Mesodermal cell (in vitro differentiated cells): ENCODE data around the gene TACO1.

ENCODE experiments used
- H3K27ac ChIP-seq: 2 replicates; pipeline ENCODE4 v1.7.0; 2013; ENCODE audit warnings: mild to moderate bottlenecking, low read depth, low read length, moderate library complexity; ENCODE audit not compliant: severe bottlenecking
- H3K36me3 ChIP-seq: 2 replicates; pipeline ENCODE4 v1.7.1; 2013; ENCODE audit warnings: mild to moderate bottlenecking, low read length, moderate library complexity; ENCODE audit not compliant: control insufficient read depth, insufficient read depth
- H3K4me1 ChIP-seq: one replicate; pipeline ENCODE4 v1.7.1; 2013; ENCODE audit warnings: mild to moderate bottlenecking, low read length; ENCODE audit not compliant: insufficient read depth, control insufficient read depth, poor library complexity, severe bottlenecking
- H3K4me3 ChIP-seq: 2 replicates; pipeline ENCODE4 v1.7.0; 2013; ENCODE audit warnings: low read length, control low read depth, mild to moderate bottlenecking; ENCODE audit not compliant: insufficient read depth, poor library complexity, severe bottlenecking; ENCODE audit errors: extremely low read depth
- H3K9me3 ChIP-seq: 2 replicates; pipeline ENCODE4 v1.7.1; 2013; ENCODE audit warnings: mild to moderate bottlenecking, low read length, moderate library complexity; ENCODE audit not compliant: control insufficient read depth
- WGBS, 2 experiments: methylation state at CpG; one replicate each; pipeline ENCODE4 v1.1.5; 2013; ENCODE audit warnings: missing lambda C conversion rate in 2 of 2; ENCODE audit not compliant: insufficient coverage in 2 of 2; 5-methylcytosine and 5-hydroxymethylcytosine counted together

Gene TACO1

GRCh38 chr17:63649813-63650212, 49.1 kb downstream of the TACO1 start:
- Histone ChIP-seq H3K36me3 (peaks cover 67% of the 10 kb centered on the region), H3K9me3 (no peaks in the 10 kb centered on the region), H3K27ac (no peak overlapping the region), H3K4me1 (peaks cover 15% of the 10 kb centered on the region), H3K4me3 (no peak overlapping the region)
- WGBS, 2 experiments, result no CpG with 5 or more reads among the region's 1 CpG

DNA sequence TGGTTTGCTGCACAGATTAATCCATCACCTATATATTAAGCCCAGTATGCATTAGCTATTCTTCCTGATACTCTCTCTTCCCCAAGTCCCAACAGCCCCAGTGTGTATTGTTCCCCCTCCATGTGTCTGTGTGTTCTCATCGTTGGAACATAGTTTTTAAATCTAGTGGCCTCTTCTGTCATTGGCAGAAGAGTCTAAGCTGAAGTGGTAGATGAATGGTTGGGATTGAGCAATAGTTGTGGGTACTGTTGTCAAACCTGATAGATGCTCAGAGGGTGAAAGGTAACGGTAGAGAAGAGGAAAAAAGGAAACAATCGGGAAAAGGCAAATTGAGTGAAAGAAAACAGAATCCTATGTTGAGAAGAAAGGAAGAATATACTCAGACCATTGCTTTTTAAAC, 51.4 kb downstream of the TACO1 start:
- 90 to 98% methylated on average over 2 to 3 of the region's 3 CpGs for WGBS, 2 experiments
- Histone ChIP-seq H3K36me3 (peaks cover 59% of the 10 kb centered on the region), H3K27ac (no peak overlapping the region), H3K4me3 (no peak overlapping the region), H3K9me3 (no peaks in the 10 kb centered on the region), H3K4me1 (peaks cover 1% of the 10 kb centered on the region)

DNA sequence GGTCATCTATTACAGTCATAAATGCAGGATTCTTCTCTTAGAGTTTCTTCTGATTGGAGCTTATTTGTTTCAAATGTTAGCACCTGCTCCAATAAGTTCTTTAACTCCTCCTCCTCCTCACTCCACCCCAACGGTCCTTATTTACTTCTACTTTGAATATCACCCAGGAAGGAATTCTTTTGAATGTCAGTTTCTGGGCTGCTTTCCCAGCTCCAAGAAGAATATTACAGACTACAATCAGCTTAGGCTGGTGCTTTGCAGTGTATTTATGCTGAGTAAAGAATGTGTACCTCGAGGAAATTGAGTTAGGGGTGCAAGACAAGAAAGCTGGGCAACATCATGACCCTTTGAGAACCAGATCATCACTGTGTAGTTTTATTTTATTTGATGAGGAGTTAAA, 52.4 kb downstream of the TACO1 start:
- no peak overlapping the region for H3K27ac ChIP-seq
- peaks cover 4% of the 10 kb centered on the region for H3K4me1 ChIP-seq
- no peaks in the 10 kb centered on the region for H3K9me3 ChIP-seq
- H3K4me3 ChIP-seq, result no peak overlapping the region
- peaks cover 57% of the 10 kb centered on the region for H3K36me3 ChIP-seq
- WGBS, 2 experiments, result 100% methylated on average over 1 of the region's 2 CpGs

DNA sequence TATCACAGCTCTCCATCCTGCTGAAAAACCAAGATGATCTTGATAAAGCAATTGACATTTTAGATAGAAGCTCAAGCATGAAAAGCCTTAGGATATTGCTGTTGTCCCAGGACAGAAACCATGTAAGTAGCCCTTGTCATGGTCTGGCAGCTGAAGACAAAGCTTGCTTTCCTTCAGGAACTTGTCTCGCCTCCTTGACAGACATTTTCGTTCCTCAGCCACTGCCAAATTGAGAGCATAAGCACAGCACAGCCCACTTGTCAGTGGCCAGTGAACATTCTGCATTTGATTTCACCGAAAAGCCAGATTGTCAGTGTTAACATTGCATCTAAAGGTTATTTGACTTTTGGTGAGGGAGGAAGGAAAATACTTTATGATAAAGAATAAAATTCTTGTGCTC, 57.1 kb downstream of the TACO1 start:
- 82 to 94% methylated on average over 2 to 3 of the region's 3 CpGs for WGBS, 2 experiments
- Histone ChIP-seq H3K9me3 (no peaks in the 10 kb centered on the region), H3K27ac (no peak overlapping the region), H3K36me3 (peaks cover 68% of the 10 kb centered on the region), H3K4me1 (peaks cover 8% of the 10 kb centered on the region), H3K4me3 (no peak overlapping the region)
